HUES6 (cell line): ENCODE results near the gene EFNA3.

Experiments used
- H3K27ac ChIP-seq: 2 replicates; pipeline ENCODE4 v1.7.0; 2013; ENCODE audit warnings: low read depth, mild to moderate bottlenecking, low read length, inconsistent platforms
- H3K27me3 ChIP-seq: 2 replicates; pipeline ENCODE4 v1.6.1; 2013; ENCODE audit warnings: low read length; ENCODE audit not compliant: control insufficient read depth, insufficient read depth
- H3K36me3 ChIP-seq: 2 replicates; pipeline ENCODE4 v1.6.1; 2013; ENCODE audit warnings: low read length; ENCODE audit not compliant: control insufficient read depth, insufficient read depth
- H3K4me1 ChIP-seq: 2 replicates; pipeline ENCODE4 v1.6.1; 2013; ENCODE audit warnings: low read length; ENCODE audit not compliant: control insufficient read depth, insufficient read depth
- H3K4me3 ChIP-seq: 2 replicates; pipeline ENCODE4 v1.5.1; 2013; ENCODE audit warnings: low read depth, low read length
- H3K9ac ChIP-seq: one replicate; pipeline ENCODE4 v1.6.1; 2013; ENCODE audit warnings: mild to moderate bottlenecking, low read length
- H3K9me3 ChIP-seq: 2 replicates; pipeline ENCODE4 v1.6.1; 2013; ENCODE audit warnings: low read depth, low read length; ENCODE audit not compliant: control insufficient read depth, insufficient read depth

The EFNA3 gene

GRCh38 chr1:155078469-155079209 is at the start of gene EFNA3:
Gene EFNA3, plus strand, starts transcription at chr1:155078837. Its CDS starts 105 bp downstream, at chr1:155078942.
- H3K27me3 ChIP-seq: peaks cover 77% of the 10 kb centered on the region
- peak within 1 kb of the TSS; percentile 60 for H3K4me3 ChIP-seq
- peaks cover 30% of the 10 kb centered on the region for H3K4me1 ChIP-seq
- H3K9me3 ChIP-seq: no peaks in the 10 kb centered on the region
- H3K36me3 ChIP-seq: no peaks in the 10 kb centered on the region
- H3K9ac ChIP-seq: peak within 1 kb of the TSS; percentile 21
- H3K27ac ChIP-seq: no peak within 1 kb of the TSS

GRCh38 chr1:155029513-155030242 is 49.0 kb upstream of the EFNA3 start:
- Histone ChIP-seq H3K9me3 (no peaks in the 10 kb centered on the region), H3K27ac (no peak overlapping the region), H3K27me3 (no peaks in the 10 kb centered on the region), H3K36me3 (no peaks in the 10 kb centered on the region), H3K4me3 (no peak overlapping the region), H3K4me1 (peaks cover 5% of the 10 kb centered on the region; the same call in 1 of the 2 replicates), H3K9ac (no peak overlapping the region)

GRCh38 chr1:155030243-155030795 is 48.3 kb upstream of the EFNA3 start:
- peaks cover 5% of the 10 kb centered on the region; the same call in 1 of the 2 replicates for H3K4me1 ChIP-seq

GRCh38 chr1:155030899-155031298 is 47.7 kb upstream of the EFNA3 start:
- Histone ChIP-seq H3K36me3 (no peaks in the 10 kb centered on the region), H3K4me3 (no peak overlapping the region), H3K9me3 (no peaks in the 10 kb centered on the region), H3K27me3 (no peaks in the 10 kb centered on the region), H3K27ac (no peak overlapping the region), H3K4me1 (peaks cover 5% of the 10 kb centered on the region; the same call in 1 of the 2 replicates), H3K9ac (no peak overlapping the region)

More at GRCh38 chr1:155030243-155030795, 48.3 kb upstream of the EFNA3 start:
- no peaks in the 10 kb centered on the region for H3K27me3 ChIP-seq
- H3K36me3 ChIP-seq: no peaks in the 10 kb centered on the region
- H3K9me3 ChIP-seq: no peaks in the 10 kb centered on the region
- no peak overlapping the region for H3K4me3 ChIP-seq
- no peak overlapping the region for H3K9ac ChIP-seq
- H3K27ac ChIP-seq: no peak overlapping the region

- no peak overlapping the region for H3K27ac ChIP-seq
- H3K36me3 ChIP-seq: no peaks in the 10 kb centered on the region
- H3K4me1 ChIP-seq: no peaks in the 10 kb centered on the region
- H3K27me3 ChIP-seq: no peaks in the 10 kb centered on the region
- H3K9me3 ChIP-seq: no peaks in the 10 kb centered on the region
- H3K9ac ChIP-seq: no peak overlapping the region
- no peak overlapping the region for H3K4me3 ChIP-seq
Measured at GRCh38 chr1:155032886-155033285, 45.8 kb upstream of the EFNA3 start.

GRCh38 chr1:155033524-155033923 is 45.1 kb upstream of the EFNA3 start, which contains the start of the genes DCST1 and DCST2:
Gene DCST1, plus strand, starts transcription at chr1:155033824. Its CDS starts 213 bp downstream, at chr1:155034037.
Gene DCST2, minus strand, starts transcription at chr1:155033781. Its CDS starts 80 bp downstream, at chr1:155033701.
- no peak within 1 kb of the TSS for H3K4me3 ChIP-seq
- peaks cover 4% of the 10 kb centered on the region; the same call in 1 of the 2 replicates for H3K4me1 ChIP-seq
- H3K27me3 ChIP-seq: no peaks in the 10 kb centered on the region; the same call in 1 of the 2 replicates
- H3K9ac ChIP-seq: no peak within 1 kb of the TSS
- no peaks in the 10 kb centered on the region for H3K36me3 ChIP-seq
- no peaks in the 10 kb centered on the region for H3K9me3 ChIP-seq
- no peak within 1 kb of the TSS for H3K27ac ChIP-seq

- no peaks in the 10 kb centered on the region; the same call in 1 of the 2 replicates for H3K27me3 ChIP-seq
- H3K9me3 ChIP-seq: no peaks in the 10 kb centered on the region
- no peak overlapping the region for H3K4me3 ChIP-seq
- H3K9ac ChIP-seq: no peak overlapping the region
- peaks cover 4% of the 10 kb centered on the region; the same call in 1 of the 2 replicates for H3K4me1 ChIP-seq
- H3K27ac ChIP-seq: no peak overlapping the region
- H3K36me3 ChIP-seq: no peaks in the 10 kb centered on the region
Measured at GRCh38 chr1:155034318-155035208, 44.1 kb upstream of the EFNA3 start.

GRCh38 chr1:155035936-155036335 is 42.7 kb upstream of the EFNA3 start:
- Histone ChIP-seq H3K9me3 (no peaks in the 10 kb centered on the region), H3K36me3 (no peaks in the 10 kb centered on the region), H3K4me3 (no peak overlapping the region), H3K4me1 (peaks cover 4% of the 10 kb centered on the region; the same call in 1 of the 2 replicates), H3K9ac (no peak overlapping the region), H3K27me3 (no peaks in the 10 kb centered on the region; the same call in 1 of the 2 replicates), H3K27ac (no peak overlapping the region)

- H3K9ac ChIP-seq: no peak overlapping the region
- H3K4me3 ChIP-seq: no peak overlapping the region
- peaks cover 4% of the 10 kb centered on the region; the same call in 1 of the 2 replicates for H3K4me1 ChIP-seq
- no peaks in the 10 kb centered on the region for H3K9me3 ChIP-seq
- no peaks in the 10 kb centered on the region for H3K36me3 ChIP-seq
- H3K27me3 ChIP-seq: no peaks in the 10 kb centered on the region; the same call in 1 of the 2 replicates
- no peak overlapping the region for H3K27ac ChIP-seq
Measured at GRCh38 chr1:155037043-155037442, 41.6 kb upstream of the EFNA3 start.

GRCh38 chr1:155037851-155038441 is 40.7 kb upstream of the EFNA3 start:
- Histone ChIP-seq H3K27ac (no peak overlapping the region), H3K4me1 (peaks cover 4% of the 10 kb centered on the region; the same call in 1 of the 2 replicates)

More at GRCh38 chr1:155037851-155038441, 40.7 kb upstream of the EFNA3 start:
- no peak overlapping the region for H3K4me3 ChIP-seq
- no peaks in the 10 kb centered on the region for H3K9me3 ChIP-seq
- H3K9ac ChIP-seq: no peak overlapping the region
- no peaks in the 10 kb centered on the region for H3K36me3 ChIP-seq
- no peaks in the 10 kb centered on the region; the same call in 1 of the 2 replicates for H3K27me3 ChIP-seq
